HepG2 (cell line): ENCODE measurements around the gene PLA2G2A. TPM values are rescaled to one million over a fixed set of nuclear protein-coding genes. Genes with fewer than 3 reads are reported as not detected.

Experiments used
- BRF2 ChIP-seq: sonication (generic); formaldehyde crosslinking; IDR thresholded peaks from 2 replicates; pipeline ENCODE4 v1.8.1; 2022; ENCODE audit warnings: mild to moderate bottlenecking, missing genetic modification reagents
- E2F5 ChIP-seq: sonication (generic); formaldehyde crosslinking; conservative IDR thresholded peaks from 2 replicates; pipeline ENCODE4 v1.4.0; 2020; ENCODE audit warnings: missing genetic modification reagents
- GLI4 ChIP-seq: sonication (generic); formaldehyde crosslinking; IDR thresholded peaks from 2 replicates; pipeline ENCODE4 v1.5.1; 2020; ENCODE audit warnings: missing genetic modification reagents, mild to moderate bottlenecking, moderate library complexity, borderline replicate concordance
- HNF4A ChIP-seq: sonication (generic); formaldehyde crosslinking; IDR thresholded peaks from 2 replicates; pipeline ENCODE4 v1.4.0; 2020; ENCODE audit warnings: missing genetic modification reagents
- IKZF1 ChIP-seq: fragments of 450-650 bp; IDR thresholded peaks from 2 replicates; pipeline ENCODE4 v1.7.1; 2016
- IKZF4 ChIP-seq: sonication (generic); formaldehyde crosslinking; IDR thresholded peaks from 2 replicates; pipeline ENCODE4 v1.5.1; 2020; ENCODE audit warnings: borderline replicate concordance, mild to moderate bottlenecking, low read depth, missing genetic modification reagents; ENCODE audit errors: not compliant biosample characterization
- KAT7 ChIP-seq: IDR thresholded peaks from 2 replicates; pipeline ENCODE4 v1.6.1; 2018; ENCODE audit warnings: borderline replicate concordance, missing compliant biosample characterization
- MIXL1 ChIP-seq: IDR thresholded peaks from 2 replicates; pipeline ENCODE4 v1.6.1; 2016
- NPAS2 ChIP-seq: sonication (generic); formaldehyde crosslinking; IDR thresholded peaks from 2 replicates; pipeline ENCODE4 v1.8.0; 2022; ENCODE audit warnings: mild to moderate bottlenecking, missing genetic modification reagents, borderline replicate concordance
- POGZ ChIP-seq: sonication (generic); formaldehyde crosslinking; IDR thresholded peaks from 2 replicates; pipeline ENCODE4 v1.4.0; 2020; ENCODE audit warnings: mild to moderate bottlenecking, missing genetic modification reagents
- RFX5 ChIP-seq: IDR thresholded peaks from 2 replicates; pipeline ENCODE4 v1.6.1; 2011; ENCODE audit warnings: low read depth, low read length, improper control_type of control experiment
- SMAD9 ChIP-seq: sonication (generic); formaldehyde crosslinking; IDR thresholded peaks from 2 replicates; pipeline ENCODE4 v1.5.1; 2020; ENCODE audit warnings: mild to moderate bottlenecking, missing genetic modification reagents
- SP4 ChIP-seq: sonication (generic); formaldehyde crosslinking; IDR thresholded peaks from 2 replicates; pipeline ENCODE4 v1.8.1; 2023; ENCODE audit warnings: mild to moderate bottlenecking, missing genetic modification reagents
- ZBTB26 ChIP-seq: IDR thresholded peaks from 2 replicates; pipeline ENCODE4 v1.6.1; 2016; ENCODE audit warnings: missing compliant biosample characterization, missing genetic modification reagents, borderline replicate concordance
- ZBTB44 ChIP-seq: sonication (generic); formaldehyde crosslinking; IDR thresholded peaks from 2 replicates; pipeline ENCODE4 v1.4.0; 2020; ENCODE audit warnings: missing genetic modification reagents
- ZBTB7B ChIP-seq: sonication (generic); formaldehyde crosslinking; IDR thresholded peaks from 2 replicates; pipeline ENCODE4 v1.4.0; 2020; ENCODE audit warnings: missing genetic modification reagents
- ZFP37 ChIP-seq: sonication (generic); formaldehyde crosslinking; IDR thresholded peaks from 2 replicates; pipeline ENCODE4 v1.4.0; 2020; ENCODE audit warnings: missing genetic modification reagents, borderline replicate concordance
- ZFP90 ChIP-seq: sonication (generic); formaldehyde crosslinking; IDR thresholded peaks from 2 replicates; pipeline ENCODE4 v1.8.0; 2022; ENCODE audit warnings: missing genetic modification reagents, mild to moderate bottlenecking, inconsistent platforms, borderline replicate concordance
- ZNF329 ChIP-seq: sonication (generic); formaldehyde crosslinking; IDR thresholded peaks from 2 replicates; pipeline ENCODE4 v1.9.0; 2021; ENCODE audit warnings: low read depth, mild to moderate bottlenecking, missing genetic modification reagents
- ZNF543 ChIP-seq: sonication (generic); formaldehyde crosslinking; IDR thresholded peaks from 2 replicates; pipeline ENCODE4 v1.4.0; 2020; ENCODE audit warnings: mild to moderate bottlenecking, missing genetic modification reagents
- ZUFSP ChIP-seq: sonication (generic); formaldehyde crosslinking; IDR thresholded peaks from 2 replicates; pipeline ENCODE4 v1.9.0; 2021; ENCODE audit warnings: missing genetic modification reagents, mild to moderate bottlenecking, borderline replicate concordance
- polyA plus RNA-seq, 8 experiments: library from polyadenylated mRNA; depleted of rRNA in 3 of 8; stranded (reverse) in 7 of 8; unstranded in 1 of 8; fragments of >200 nt; fragmentation: Illumina TruSeq in 4 of 8; extraction: Trizol in 4 of 8; gene quantifications; 2 replicates each; pipeline versions ENCODE4 v1.2.1 to v1.2.3, GENCODE V29; 2011 to 2016; ENCODE audit warnings: low read depth in 4 of 8, missing spikeins in 1 of 8, mixed read lengths in 1 of 8; ENCODE audit not compliant: insufficient read depth in 1 of 8
- total RNA-seq, 5 experiments: library from RNA; depleted of rRNA; stranded (reverse); fragments of >200 nt; fragmentation: Illumina TruSeq; extraction: Trizol; gene quantifications; 2 replicates each; pipeline ENCODE4 v1.2.3, GENCODE V29; 2016; ENCODE audit warnings: low read depth in 1 of 5

The PLA2G2A gene
- total and polyA plus RNA-seq, 2 of the 13 experiments (the other 11 are each of a cell fraction or from before 2014, with no cell fraction given): 0.35 to 30.3 TPM

GRCh38 chr1:19981507-19982312 is 2.3 kb upstream of the PLA2G2A start (continued):
- TF ChIP-seq ZNF329 (CRISPR knock-in tag): no peak
- TF ChIP-seq ZUFSP: no peak
- TF ChIP-seq GLI4: no peak
- TF ChIP-seq RFX5: no peak
- TF ChIP-seq ZFP90 (CRISPR knock-in tag): no peak
- TF ChIP-seq IKZF1: no peak
- TF ChIP-seq BRF2: no peak
- TF ChIP-seq SMAD9 (CRISPR knock-in tag): no peak
- TF ChIP-seq IKZF4 (CRISPR knock-in tag): no peak
- TF ChIP-seq POGZ (CRISPR knock-in tag): no peak
- TF ChIP-seq ZFP37: no peak
- TF ChIP-seq E2F5: no peak
- TF ChIP-seq SP4: no peak
- TF ChIP-seq MIXL1: peak; percentile 40; the same call in 1 of the 2 replicates
- peak; percentile 69 for TF ChIP-seq HNF4A (CRISPR knock-in tag)
- TF ChIP-seq ZBTB26 (CRISPR knock-in tag): no peak
- no peak for TF ChIP-seq ZBTB44 (CRISPR knock-in tag)
- no peak for TF ChIP-seq NPAS2 (CRISPR knock-in tag)
- peak; percentile 89 for TF ChIP-seq ZBTB7B (CRISPR knock-in tag)
- TF ChIP-seq ZNF543 (CRISPR knock-in tag): no peak
- no peak for TF ChIP-seq KAT7 (CRISPR knock-in tag)
